LNCaP clone FGC (cell line): ENCODE data around the gene RUFY1.
"Not testable (repeated sequence)": the region's sequence is repeated elsewhere in the genome, so short reads cannot be mapped to it uniquely, and the experiment has no call there.

ENCODE experiments used
- DNase-seq: peaks from one replicate; pipeline ENCODE4 v3.0.0-alpha.2; 2011; ENCODE audit warnings: low read depth
- H3K4me3 ChIP-seq: 2 replicates; pipeline ENCODE4 v1.5.1; 2011; ENCODE audit warnings: mild to moderate bottlenecking, low read depth, low read length, control low read depth
- TF ChIP-seq, protein P1 (sequence below): IDR thresholded peaks from 2 replicates; pipeline ENCODE4 v1.5.1; 2012; ENCODE audit warnings: mild to moderate bottlenecking; ENCODE audit not compliant: control insufficient read depth, insufficient read depth; ENCODE audit errors: extremely low read depth

Gene RUFY1

DNA sequence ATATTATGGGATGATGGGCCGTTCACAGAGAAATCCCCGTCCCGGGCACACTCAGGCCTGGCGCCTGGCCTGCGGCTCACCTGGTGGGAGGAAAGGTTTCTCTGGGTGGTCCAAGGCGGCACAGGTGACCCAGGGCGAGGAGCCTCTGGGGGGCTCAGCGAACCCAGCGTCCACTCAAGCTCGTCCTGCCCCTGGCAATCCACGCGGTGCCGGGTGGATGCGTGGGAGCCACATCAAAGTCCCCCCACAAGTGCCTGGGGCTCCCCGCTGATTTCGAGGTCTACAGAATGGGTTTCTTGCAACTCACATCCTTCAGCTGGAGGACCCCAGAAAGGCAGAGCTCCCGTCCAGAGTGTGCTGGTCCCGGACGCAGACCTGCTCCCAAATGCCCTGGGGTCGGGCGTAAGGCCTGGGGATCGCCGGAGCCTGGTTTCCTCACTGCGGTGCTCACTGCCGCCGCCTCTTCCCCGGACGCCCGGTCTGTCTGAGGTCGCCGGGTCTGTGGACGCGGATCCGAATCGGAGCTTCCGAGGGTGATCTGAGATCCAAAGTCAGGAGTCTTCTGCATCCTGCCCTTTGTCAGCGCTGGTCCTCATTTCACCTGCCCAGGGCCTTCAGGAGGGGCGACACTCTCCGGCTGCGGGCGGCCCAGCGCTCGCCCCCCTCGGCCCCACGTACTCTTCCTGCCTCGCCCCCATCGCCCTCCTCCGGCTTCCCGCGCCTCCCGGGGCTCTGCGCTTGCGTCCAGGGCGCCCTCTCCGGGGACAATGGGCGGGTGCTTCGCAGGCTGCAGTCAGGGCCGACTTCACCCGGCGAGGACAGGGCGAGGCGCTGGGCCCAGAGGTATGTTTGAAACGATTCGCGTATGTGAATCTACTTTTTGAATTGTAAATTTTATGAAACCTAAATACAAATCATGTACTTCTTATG lies 20.0 kb upstream of the RUFY1 start:
- DNase-seq, result no peak
- no peak overlapping the region for H3K4me3 ChIP-seq
- TF ChIP-seq, protein P1, sequence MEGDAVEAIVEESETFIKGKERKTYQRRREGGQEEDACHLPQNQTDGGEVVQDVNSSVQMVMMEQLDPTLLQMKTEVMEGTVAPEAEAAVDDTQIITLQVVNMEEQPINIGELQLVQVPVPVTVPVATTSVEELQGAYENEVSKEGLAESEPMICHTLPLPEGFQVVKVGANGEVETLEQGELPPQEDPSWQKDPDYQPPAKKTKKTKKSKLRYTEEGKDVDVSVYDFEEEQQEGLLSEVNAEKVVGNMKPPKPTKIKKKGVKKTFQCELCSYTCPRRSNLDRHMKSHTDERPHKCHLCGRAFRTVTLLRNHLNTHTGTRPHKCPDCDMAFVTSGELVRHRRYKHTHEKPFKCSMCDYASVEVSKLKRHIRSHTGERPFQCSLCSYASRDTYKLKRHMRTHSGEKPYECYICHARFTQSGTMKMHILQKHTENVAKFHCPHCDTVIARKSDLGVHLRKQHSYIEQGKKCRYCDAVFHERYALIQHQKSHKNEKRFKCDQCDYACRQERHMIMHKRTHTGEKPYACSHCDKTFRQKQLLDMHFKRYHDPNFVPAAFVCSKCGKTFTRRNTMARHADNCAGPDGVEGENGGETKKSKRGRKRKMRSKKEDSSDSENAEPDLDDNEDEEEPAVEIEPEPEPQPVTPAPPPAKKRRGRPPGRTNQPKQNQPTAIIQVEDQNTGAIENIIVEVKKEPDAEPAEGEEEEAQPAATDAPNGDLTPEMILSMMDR, result no peak

DNA sequence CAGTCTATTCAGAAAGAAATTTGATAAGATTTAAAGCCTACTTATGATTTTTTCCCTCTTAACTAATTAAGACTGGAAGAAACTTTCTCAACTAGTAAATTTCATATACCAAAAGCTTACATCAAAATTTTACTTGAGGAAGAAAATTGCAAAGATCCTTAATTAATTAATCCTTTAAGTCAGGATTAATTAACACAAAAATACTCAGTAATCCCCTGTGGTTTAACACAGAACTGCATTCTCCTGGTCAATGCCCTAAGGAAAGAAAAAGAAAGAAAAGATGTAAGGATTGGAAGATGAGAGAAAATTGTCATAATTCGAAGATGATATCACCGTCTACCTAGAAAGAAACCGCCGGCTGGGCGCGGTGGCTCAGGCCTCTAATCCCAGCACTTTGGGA lies 17.3 kb upstream of the RUFY1 start:
- DNase-seq, result no peak
- no peak overlapping the region for H3K4me3 ChIP-seq
- TF ChIP-seq, protein P1, result no peak

DNA sequence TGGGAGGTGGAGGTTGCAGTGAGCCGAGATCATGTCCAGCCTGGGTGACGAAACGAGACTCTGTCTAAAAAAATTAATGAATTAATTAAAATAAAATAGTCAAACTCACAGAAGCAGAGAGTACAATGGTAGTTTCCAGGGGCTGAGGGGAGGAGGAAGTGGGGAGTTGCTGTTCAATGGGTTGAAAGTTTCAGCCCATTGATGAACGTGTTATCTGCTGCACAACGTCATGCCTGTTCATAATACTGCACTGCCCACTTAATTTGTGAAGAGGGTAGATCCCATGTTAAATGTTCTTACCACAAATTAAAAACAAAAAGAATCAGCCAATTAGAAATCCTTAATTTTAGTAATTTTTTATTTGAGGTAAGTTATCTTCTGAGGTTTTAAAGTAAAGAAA lies 16.4 kb upstream of the RUFY1 start:
- no peak for DNase-seq
- no peak overlapping the region for H3K4me3 ChIP-seq
- TF ChIP-seq, protein P1, result no peak

DNA sequence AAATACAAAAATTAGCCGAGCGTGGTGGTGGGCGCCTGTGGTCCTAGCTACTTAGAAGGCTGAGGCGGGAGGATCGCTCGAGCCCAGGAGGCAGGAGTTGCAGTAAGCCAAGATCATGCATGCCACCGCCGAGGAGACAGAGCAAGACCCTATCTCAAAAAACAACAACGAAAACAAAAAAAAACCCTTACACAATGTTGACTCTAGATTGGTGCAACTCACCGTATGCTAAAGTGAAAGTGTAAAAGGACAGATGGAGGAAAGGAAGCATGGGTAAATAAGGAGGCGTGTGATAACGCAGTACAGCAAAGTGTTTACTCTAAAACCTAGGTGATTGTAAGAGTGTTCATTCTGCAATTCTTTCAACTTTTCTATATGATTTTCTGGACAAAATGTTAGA lies 15.9 kb upstream of the RUFY1 start:
- TF ChIP-seq, protein P1, result no peak
- H3K4me3 ChIP-seq, result no peak overlapping the region
- DNase-seq, result no peak

DNA sequence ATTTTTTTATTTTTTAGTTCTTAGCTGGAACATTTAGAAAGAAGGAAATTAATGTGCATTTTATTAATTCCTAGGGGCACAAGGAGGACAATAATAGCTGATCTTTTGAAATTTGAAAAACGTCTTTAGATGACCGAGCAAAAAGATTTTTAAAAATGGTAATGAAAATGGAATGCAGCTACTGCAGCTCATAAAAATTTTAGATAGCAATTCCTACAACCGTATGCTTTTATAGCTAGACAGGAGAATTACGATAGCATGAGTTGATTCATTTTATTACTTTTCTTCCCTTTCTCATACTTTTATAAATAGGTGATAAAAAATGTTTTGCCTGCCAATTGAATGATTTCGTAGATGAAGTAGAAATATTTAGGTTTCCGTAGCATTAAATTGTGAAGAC lies 13.7 kb upstream of the RUFY1 start:
- TF ChIP-seq, protein P1, result no peak
- no peak overlapping the region for H3K4me3 ChIP-seq
- DNase-seq, result no peak

DNA sequence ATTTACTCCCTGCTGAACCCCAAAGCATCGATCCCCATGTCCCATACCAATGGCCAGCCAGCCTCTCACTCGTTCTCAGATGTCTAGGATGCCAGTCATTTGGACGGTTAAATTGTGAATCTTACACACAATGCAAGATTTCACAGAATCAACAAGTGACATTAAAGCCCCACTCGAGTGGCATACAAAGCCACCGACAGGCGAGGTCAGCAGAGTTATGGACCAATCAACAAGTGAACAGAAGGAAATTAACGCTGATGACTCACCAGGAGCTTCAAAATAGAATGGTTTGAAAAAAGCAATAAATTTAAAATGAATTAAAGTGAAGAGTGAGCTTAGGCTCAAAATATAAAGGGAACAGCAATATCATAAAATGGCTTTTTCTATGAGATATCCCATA lies 8.2 kb upstream of the RUFY1 start:
- TF ChIP-seq, protein P1, result no peak
- H3K4me3 ChIP-seq, result no peak overlapping the region
- DNase-seq, result no peak

DNA sequence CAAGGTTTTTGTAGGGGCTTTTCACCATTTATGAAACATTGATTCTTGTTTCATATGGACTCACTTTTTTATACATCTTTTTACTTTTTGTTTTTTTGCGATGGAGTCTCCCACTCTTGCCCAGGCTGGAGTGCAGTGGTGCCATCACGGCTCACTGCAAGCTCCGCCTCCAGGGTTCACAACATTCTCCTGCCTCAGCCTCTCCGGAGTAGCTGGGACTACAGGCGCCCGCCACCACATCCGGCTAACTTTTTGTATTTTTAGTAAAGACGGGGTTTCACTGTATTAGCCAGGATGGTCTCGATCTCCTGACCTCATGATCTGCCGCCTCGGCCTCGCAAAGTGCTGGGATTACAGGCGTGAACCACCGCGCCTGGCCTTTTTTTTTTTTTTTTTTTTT lies 7.1 kb upstream of the RUFY1 start:
- not testable (repeated sequence) for H3K4me3 ChIP-seq, DNase-seq
